ENCODE measurements around the gene GRAP2.
"Not testable (repeated sequence)": the region's sequence is repeated elsewhere in the genome, so short reads cannot be mapped to it uniquely, and the experiment has no call there.

GRAP2 gene

DNA sequence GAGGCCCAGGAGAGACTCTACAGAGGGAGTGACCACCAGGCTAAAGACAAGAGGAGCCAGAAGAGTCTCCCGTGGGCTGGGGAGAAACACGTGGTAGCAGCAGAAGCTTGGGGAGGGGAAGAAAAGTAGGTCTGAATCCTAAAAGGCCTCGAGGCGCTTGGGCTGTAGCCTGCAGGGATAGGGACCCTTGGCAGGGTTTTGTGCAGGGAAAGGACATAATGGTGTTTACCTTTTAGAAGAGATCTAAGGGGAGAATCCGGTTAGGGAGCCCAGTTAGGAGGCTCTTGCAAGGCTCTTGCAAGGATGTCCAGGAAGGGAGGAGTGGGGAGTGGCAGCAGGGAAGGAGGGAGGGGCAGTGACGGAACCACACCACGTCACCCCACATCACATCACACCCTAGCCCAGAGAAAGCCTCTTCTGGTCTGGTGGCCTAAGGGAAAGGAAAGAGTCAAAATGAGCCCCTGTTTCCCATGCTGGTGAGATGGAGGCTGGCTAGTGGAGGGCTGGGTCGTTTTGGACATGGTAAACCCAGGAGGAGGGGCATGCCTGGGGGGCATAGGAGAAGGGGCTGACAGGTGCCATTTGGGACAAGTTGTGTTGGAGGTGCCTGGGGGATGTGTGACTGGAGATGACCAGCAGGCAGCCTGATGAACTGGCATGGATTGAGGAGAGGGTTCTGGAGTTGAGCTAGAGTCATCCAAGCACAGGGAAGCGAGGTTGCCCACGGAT lies 87.7 kb downstream of the GRAP2 start:
- H3K4me3 Mint-ChIP-seq: no peak overlapping the region
- peaks cover 32 to 40% of the 10 kb centered on the region in 2 donors for H3K27me3 Mint-ChIP-seq
- no peaks in the 10 kb centered on the region for H3K36me3 Mint-ChIP-seq
- no peaks in the 10 kb centered on the region for H3K9me3 Mint-ChIP-seq
- H3K27ac Mint-ChIP-seq: peak overlapping the region; percentile 21
- peaks cover 2 to 5% of the 10 kb centered on the region in 2 donors for H3K4me1 Mint-ChIP-seq
- no peak for DNase-seq
- no peak for ATAC-seq (replicated peaks)

DNA sequence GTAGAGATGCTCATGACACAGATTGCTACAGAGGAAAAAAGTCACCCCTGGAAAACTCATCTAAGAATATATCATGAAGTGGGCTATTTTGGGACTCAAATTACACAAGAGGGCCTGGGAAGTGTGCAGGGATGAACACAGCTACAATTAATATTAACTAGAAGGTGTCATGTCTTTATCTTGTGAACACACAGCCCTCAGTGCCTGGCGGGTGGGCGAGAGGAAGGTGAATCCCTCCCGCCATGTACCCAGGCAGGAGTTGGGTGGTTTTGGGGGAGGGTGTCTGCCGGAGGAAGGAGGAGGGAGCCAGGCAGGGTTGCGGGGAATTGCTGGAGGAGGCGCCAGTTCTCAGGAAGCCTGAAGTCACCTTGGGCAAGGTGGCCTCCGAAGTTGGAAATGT lies 88.7 kb downstream of the GRAP2 start:
- Mint-ChIP-seq H3K36me3 (peaks cover 0 to 2% of the 10 kb centered on the region in 2 donors), H3K27me3 (peaks cover 31 to 41% of the 10 kb centered on the region in 2 donors), H3K4me3 (no peak overlapping the region), H3K27ac (no peak overlapping the region), H3K4me1 (peaks cover 8 to 13% of the 10 kb centered on the region in 2 donors), H3K9me3 (no peaks in the 10 kb centered on the region)
- DNase-seq (no peak), ATAC-seq (replicated peaks) (no peak)

DNA sequence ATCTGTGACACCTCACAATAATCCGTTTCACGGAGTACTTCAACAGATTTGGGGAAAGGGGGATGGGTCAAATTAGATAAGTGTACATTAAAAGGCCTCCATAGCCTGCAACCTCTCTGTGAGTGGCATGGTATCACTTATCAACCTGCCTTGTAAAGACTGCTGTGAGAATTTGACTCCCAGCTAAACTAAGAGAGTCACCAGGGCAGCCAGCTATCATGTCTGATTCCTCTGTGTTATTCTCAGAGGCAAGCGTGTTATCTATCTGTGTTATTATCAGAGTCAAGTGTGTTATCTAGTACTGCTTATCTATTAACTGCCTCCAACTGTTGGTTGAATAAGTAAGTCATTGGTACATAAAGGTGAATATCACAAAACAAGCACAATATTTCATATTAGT lies 89.8 kb downstream of the GRAP2 start:
- Mint-ChIP-seq H3K9me3 (no peaks in the 10 kb centered on the region), H3K36me3 (peaks cover 0 to 2% of the 10 kb centered on the region in 2 donors), H3K4me1 (peaks cover 8 to 13% of the 10 kb centered on the region in 2 donors), H3K4me3 (no peak overlapping the region), H3K27ac (no peak overlapping the region), H3K27me3 (peaks cover 22 to 33% of the 10 kb centered on the region in 2 donors)
- DNase-seq (no peak), ATAC-seq (replicated peaks) (no peak)

DNA sequence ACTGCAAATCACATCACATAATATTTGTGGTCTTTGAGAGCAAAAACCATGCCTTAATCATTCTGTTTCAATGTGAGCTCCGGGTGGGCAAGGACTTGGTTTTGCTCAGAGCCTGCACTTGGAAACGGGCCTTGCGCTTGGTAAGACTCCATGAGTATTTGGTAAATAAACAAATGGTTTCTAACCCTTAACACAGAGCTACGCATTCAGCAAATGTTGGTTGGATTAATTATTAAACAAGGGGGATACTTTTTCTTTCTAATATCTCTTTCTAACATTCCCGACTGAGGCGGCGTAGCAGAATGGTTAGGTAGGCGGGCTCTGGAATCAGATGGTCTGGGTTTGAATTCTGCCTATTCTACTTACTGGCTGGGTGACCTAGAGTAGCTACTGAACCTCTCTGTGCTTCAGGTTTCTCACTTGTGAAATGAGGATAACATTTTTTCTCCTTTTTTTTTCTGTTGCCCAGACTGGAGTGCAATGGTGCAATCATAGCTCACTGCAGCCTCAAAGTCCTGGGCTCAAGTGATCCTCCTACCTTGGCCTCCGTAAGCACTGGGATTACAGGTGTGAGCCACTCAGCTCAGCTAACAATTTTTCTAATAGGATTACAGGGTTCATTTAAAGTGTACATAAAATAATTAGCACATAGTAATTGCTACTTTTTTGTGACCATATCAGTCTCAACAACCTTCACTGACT lies 90.4 kb downstream of the GRAP2 start:
- H3K36me3 Mint-ChIP-seq: peaks cover 0 to 2% of the 10 kb centered on the region in 2 donors
- H3K4me1 Mint-ChIP-seq: peaks cover 8 to 13% of the 10 kb centered on the region in 2 donors
- no peaks in the 10 kb centered on the region for H3K9me3 Mint-ChIP-seq
- H3K4me3 Mint-ChIP-seq: no peak overlapping the region
- DNase-seq (no peak), ATAC-seq (replicated peaks) (no peak)
- peaks cover 29 to 39% of the 10 kb centered on the region in 2 donors for H3K27me3 Mint-ChIP-seq
- no peak overlapping the region for H3K27ac Mint-ChIP-seq

DNA sequence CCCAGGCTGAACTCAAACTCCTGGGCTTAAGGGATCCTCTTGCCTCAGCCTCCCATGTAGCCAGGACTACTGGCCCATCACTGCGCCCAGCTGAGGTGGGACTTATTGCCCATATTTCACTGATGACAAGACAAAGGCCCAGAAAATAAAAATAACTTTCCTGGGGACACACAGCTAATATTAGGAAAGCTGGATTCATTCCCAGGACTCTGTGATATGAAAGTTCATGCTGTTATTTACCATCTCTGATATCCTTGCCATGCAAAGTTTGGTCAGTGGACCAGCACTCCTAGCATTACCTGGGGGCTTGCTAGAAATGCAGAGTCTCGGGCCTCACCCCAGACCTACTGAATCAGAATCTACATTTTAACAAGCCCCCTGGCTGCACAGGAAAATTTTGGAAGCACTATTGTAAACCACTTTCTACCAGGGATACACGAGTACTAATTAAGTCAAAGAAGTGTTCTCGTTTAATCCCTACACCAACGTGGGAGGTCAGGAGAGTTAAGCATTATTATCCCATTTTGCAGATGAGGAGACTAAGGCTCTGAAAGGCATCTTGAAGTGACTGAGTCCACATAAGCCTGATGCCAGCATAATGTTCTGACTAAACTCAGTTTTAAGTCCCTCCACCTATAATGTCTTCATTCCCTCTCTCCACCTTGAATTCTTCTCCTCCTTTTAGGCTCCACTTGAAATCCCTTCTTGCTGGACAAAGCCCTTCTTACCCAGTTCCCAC lies 91.4 kb downstream of the GRAP2 start:
- no peak for ATAC-seq (replicated peaks)
- H3K27me3 Mint-ChIP-seq: peaks cover 37 to 45% of the 10 kb centered on the region in 2 donors
- H3K27ac Mint-ChIP-seq: no peak overlapping the region
- no peaks in the 10 kb centered on the region for H3K9me3 Mint-ChIP-seq
- no peak overlapping the region for H3K4me3 Mint-ChIP-seq
- H3K4me1 Mint-ChIP-seq: peaks cover 8 to 13% of the 10 kb centered on the region in 2 donors
- H3K36me3 Mint-ChIP-seq: peaks cover 0 to 2% of the 10 kb centered on the region in 2 donors
- DNase-seq: no peak

DNA sequence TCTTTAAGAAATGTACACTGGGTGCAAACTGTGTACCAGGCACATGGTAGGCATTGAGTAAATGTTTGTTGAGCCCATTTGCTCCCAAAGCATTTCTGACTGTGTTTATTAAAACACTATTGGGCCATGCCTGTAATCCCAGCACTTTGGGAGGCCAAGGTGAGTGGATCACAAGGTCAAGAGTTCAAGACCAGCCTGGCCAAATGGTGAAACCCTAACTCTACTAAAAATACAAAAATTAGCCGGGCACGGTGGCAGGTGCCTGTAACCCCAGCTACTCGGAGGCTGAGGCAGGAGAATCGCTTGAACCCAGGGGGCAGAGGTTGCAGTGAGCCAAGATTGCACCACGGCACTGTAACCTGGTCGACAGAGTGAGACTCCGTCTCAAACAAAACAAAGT lies 92.0 kb downstream of the GRAP2 start:
- DNase-seq; H3K36me3 Mint-ChIP-seq; H3K9me3 Mint-ChIP-seq; H3K27ac Mint-ChIP-seq; ATAC-seq (replicated peaks); H3K4me3 Mint-ChIP-seq: not testable (repeated sequence)
- H3K27me3 Mint-ChIP-seq: peaks cover 41 to 46% of the 10 kb centered on the region in 2 donors
- H3K4me1 Mint-ChIP-seq: peaks cover 8 to 13% of the 10 kb centered on the region in 2 donors

DNA sequence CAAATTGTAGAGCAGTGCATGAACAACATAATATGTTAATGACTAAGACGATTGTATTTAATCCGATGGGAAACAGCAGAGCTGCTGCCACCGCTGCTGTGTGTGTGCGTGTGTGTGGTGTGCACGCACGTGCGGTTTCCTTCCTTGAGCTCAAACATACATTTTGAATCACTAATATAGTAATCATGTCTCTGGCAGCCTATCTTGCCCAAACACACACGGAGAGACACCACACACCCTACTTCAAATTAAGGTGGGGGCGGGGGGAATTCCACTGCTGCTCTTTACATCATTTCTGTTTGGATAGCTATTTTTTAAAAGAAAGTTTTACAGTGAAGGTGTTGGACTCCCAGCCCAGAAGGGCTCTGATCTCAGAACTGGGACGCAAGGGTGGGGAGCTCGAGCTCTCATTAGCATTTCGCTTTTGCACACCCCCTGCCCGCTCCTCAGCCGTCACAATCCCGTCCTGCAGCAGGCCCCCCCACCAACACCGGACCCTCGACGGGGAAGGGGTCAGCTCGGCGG lies 93.2 kb downstream of the GRAP2 start:
- H3K4me1 Mint-ChIP-seq: peaks cover 8 to 13% of the 10 kb centered on the region in 2 donors
- peak; percentile 40 for DNase-seq
- H3K9me3 Mint-ChIP-seq: no peaks in the 10 kb centered on the region
- peak overlapping the region; percentile 51 to 67 for H3K4me3 Mint-ChIP-seq
- H3K27ac Mint-ChIP-seq: peak overlapping the region; percentile 45
- peaks cover 31 to 51% of the 10 kb centered on the region in 2 donors for H3K27me3 Mint-ChIP-seq
- H3K36me3 Mint-ChIP-seq: peaks cover 0 to 2% of the 10 kb centered on the region in 2 donors
- ATAC-seq (replicated peaks): peak; percentile 82 to 84

DNA sequence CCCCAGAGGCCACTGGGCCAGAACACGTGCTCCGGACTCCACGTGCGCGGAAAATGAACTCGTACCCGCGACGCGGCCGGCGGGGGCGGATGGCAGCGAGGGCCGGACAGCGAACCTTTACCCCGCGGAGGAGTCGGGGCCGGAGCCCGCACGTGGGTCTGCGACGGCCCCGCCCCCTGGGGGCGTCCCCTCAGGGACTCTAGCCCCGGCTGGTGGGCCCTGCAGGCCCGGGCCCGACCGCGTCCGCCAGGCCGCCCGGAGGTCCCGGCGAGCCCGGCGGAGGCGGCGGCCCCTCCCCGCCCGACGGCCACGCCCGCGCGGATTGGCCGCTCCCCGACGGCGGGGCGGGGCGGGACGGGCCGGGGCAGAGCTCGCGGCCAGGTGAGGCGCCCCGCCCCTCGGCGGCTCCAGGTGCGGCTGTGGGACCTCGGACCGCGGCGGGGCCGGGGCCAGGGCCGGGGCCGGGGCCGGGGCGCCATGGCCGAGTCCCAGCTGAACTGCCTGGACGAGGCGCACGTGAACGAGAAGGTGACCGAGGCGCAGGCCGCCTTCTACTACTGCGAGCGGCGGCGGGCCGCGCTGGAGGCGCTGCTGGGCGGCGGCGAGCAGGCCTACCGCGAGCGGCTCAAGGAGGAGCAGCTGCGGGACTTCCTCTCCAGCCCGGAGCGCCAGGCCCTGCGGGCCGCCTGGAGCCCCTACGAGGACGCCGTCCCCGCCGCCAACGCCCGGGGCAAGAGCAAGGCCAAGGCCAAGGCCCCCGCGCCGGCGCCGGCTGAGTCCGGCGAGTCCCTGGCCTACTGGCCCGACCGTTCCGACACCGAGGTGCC lies 93.9 kb downstream of the GRAP2 start, which contains the start of gene FAM83F:
Gene FAM83F, plus strand, starts transcription at position 389 of the 827 bp plus-strand sequence. Its CDS starts 89 bp downstream, at position 478.
- Mint-ChIP-seq H3K4me3 (peak within 1 kb of the TSS; percentile 51 to 67), H3K9me3 (no peaks in the 10 kb centered on the region), H3K27me3 (peaks cover 31 to 56% of the 10 kb centered on the region in 2 donors), H3K27ac (peak within 1 kb of the TSS; percentile 45), H3K4me1 (peaks cover 8 to 13% of the 10 kb centered on the region in 2 donors), H3K36me3 (peaks cover 0 to 2% of the 10 kb centered on the region in 2 donors)
- ATAC-seq (replicated peaks) (peak; percentile 52 to 61), DNase-seq (peak; percentile 11)

DNA sequence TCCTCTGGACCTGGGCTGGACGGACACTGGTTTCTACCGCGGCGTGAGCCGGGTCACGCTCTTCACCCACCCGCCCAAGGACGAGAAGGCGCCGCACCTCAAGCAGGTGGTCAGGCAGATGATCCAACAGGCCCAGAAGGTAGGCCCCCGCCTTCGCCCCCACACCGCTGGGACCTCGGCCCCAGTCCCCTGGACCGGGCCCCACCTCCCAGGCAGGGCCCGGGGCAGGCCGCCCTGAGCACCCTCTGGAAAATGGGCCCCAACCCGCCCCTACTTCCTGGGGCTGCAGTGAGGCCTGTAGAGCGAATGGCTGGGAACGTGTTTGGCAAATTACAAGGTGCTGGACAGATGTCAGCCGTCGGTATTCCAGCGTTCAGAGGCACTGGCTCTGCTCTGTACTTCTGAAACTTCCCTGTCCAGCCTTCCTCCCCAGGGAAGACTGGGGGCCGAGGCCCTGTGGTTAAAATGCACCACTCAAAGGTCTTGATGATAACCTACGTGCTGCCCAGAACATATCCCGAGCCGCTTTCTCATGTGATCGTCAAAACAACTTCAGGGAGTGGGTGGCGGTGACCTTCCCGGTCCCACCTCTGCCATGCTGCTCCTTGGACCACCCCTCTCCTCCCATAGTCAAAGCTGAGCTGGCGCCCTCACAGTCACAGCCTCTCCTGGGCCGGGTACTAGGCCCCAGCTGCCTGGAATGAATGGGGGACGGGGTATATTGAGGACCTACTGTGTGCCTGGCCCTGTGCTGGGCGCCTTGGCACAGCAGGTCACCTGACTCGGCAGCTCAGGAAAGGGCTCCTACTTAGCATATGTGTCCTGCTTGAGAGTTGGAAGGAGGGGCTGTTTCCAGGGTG lies 94.7 kb downstream of the GRAP2 start:
- ATAC-seq (replicated peaks) (no peak), DNase-seq (no peak)
- Mint-ChIP-seq H3K4me1 (peaks cover 8 to 13% of the 10 kb centered on the region in 2 donors), H3K9me3 (no peaks in the 10 kb centered on the region), H3K4me3 (peak overlapping the region; percentile 32 to 51), H3K36me3 (peaks cover 0 to 2% of the 10 kb centered on the region in 2 donors), H3K27me3 (peaks cover 31 to 60% of the 10 kb centered on the region in 2 donors), H3K27ac (peak overlapping the region; percentile 27)

DNA sequence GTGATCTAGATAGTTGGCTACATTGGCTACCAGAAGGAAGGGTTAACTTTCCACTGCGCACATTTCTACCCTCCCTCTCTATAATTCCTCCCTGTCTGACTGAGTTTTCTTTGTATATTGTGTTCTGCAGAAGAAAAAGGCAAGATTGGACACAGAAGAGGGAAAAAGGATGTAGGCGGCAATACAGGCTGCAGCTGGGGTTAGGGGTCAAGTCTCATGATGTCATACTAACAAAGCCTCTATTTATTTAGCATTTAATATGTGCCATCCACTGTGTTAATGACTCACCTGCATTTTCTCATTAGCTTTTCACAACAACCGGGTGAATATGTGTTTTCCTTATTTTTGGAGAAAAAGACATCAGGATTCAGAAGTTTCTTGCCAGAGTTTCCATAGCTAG lies 95.8 kb downstream of the GRAP2 start:
- Mint-ChIP-seq H3K4me1 (peaks cover 8 to 13% of the 10 kb centered on the region in 2 donors), H3K36me3 (peaks cover 0 to 2% of the 10 kb centered on the region in 2 donors), H3K4me3 (no peak overlapping the region), H3K27me3 (peaks cover 32 to 58% of the 10 kb centered on the region in 2 donors), H3K27ac (no peak overlapping the region), H3K9me3 (no peaks in the 10 kb centered on the region)
- ATAC-seq (replicated peaks) (no peak), DNase-seq (no peak)

DNA sequence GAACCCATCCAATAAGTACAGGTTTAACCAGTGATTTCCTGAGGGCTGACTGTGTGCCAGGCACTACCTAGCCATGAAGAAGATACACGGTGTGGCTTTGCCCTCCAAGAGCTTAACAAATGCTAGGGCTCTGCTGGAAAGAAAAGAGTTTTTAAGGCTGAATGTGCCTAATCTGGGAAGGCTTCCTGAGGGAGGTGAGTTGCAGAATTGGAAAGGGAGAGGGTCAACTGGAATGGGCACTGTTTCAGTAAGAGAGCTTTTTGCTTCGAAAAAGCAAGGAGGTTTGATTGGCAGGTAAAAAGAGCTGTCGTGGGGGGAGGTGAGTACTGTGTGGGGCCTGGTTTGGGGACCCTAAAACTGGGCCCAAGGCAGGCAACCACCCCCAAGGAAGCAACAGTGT lies 96.5 kb downstream of the GRAP2 start:
- peaks cover 0 to 2% of the 10 kb centered on the region in 2 donors for H3K36me3 Mint-ChIP-seq
- peaks cover 8 to 13% of the 10 kb centered on the region in 2 donors for H3K4me1 Mint-ChIP-seq
- DNase-seq (no peak), ATAC-seq (replicated peaks) (no peak)
- H3K4me3 Mint-ChIP-seq: no peak overlapping the region
- H3K27ac Mint-ChIP-seq: no peak overlapping the region
- H3K27me3 Mint-ChIP-seq: peaks cover 38 to 54% of the 10 kb centered on the region in 2 donors
- H3K9me3 Mint-ChIP-seq: no peaks in the 10 kb centered on the region

DNA sequence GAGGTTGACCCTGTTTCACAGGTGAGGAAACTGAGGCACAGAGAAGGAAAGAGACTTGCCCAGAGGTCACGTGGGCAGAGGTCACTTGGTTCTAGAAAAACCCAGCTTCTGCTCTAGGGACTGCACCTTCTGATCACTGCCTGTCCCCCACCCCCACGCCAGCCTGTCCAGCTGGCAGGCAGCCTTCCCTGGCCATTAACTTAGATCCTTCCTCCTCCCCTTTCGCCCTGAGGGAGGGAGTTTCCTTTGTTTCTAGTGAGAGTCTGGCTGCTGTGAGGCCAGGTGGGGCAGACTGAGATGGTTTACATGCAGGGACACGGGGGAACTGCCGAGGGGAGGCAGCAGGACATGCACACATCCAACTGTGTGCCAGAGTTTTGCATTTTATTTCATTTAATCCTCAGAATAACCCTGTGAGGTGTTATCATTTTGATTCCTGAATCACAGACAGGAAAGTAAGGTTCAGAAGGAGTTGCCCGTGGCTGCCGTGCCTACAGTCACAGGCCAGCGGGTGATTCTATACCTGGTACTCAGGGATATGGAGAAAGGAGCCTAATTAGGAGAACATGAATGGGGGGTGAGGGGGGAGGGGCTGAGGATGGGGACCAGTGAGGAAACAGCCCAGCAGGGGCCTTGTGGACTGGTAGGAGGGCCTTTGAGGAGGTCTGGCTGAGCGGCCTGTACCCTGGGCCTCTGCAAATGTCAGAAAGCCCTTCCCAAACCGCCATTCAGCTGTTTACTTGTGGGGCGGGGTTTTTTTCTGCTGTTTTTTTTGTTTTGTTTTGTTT lies 97.2 kb downstream of the GRAP2 start:
- peaks cover 36 to 47% of the 10 kb centered on the region in 2 donors for H3K27me3 Mint-ChIP-seq
- no peak for DNase-seq
- H3K27ac Mint-ChIP-seq: no peak overlapping the region
- peaks cover 8 to 12% of the 10 kb centered on the region in 2 donors for H3K4me1 Mint-ChIP-seq
- no peak for ATAC-seq (replicated peaks)
- H3K9me3 Mint-ChIP-seq: no peaks in the 10 kb centered on the region
- no peak overlapping the region for H3K4me3 Mint-ChIP-seq
- H3K36me3 Mint-ChIP-seq: peaks cover 0 to 2% of the 10 kb centered on the region in 2 donors
